22Rv1 (cell line): ENCODE data around the gene CAMTA1.

Experiments
- H3K27ac ChIP-seq: fragments of 450-650 bp; 2 replicates; pipeline ENCODE4 v1.5.1; 2017
- CTCF ChIP-seq: fragments of 450-650 bp; IDR thresholded peaks from 2 replicates; pipeline ENCODE4 v1.5.1; 2017; ENCODE audit warnings: mild to moderate bottlenecking
- ZFX ChIP-seq: fragments of 450-650 bp; IDR thresholded peaks from 2 replicates; pipeline ENCODE4 v1.6.1; 2017; ENCODE audit warnings: antibody characterized with exemption, borderline replicate concordance

CAMTA1 gene

GRCh38 chr1:7105269-7105668 lies 320.0 kb downstream of the CAMTA1 start:
- TF ChIP-seq CTCF (no peak), ZFX (no peak)
- H3K27ac ChIP-seq, result no peak overlapping the region

GRCh38 chr1:7106442-7107108 lies 321.3 kb downstream of the CAMTA1 start:
- TF ChIP-seq CTCF (no peak), ZFX (no peak)
- H3K27ac ChIP-seq, result no peak overlapping the region

GRCh38 chr1:7107109-7107830 lies 322.0 kb downstream of the CAMTA1 start:
- no peak overlapping the region for H3K27ac ChIP-seq
- TF ChIP-seq ZFX, result no peak
- TF ChIP-seq CTCF, result no peak

- no peak for TF ChIP-seq ZFX
- no peak for TF ChIP-seq CTCF
- H3K27ac ChIP-seq, result no peak overlapping the region
Measured at GRCh38 chr1:7108251-7108650, 323.0 kb downstream of the CAMTA1 start.

GRCh38 chr1:7109901-7110300 lies 324.6 kb downstream of the CAMTA1 start:
- H3K27ac ChIP-seq, result no peak overlapping the region
- TF ChIP-seq ZFX (no peak), CTCF (no peak)

- no peak for TF ChIP-seq CTCF
- no peak for TF ChIP-seq ZFX
- no peak overlapping the region for H3K27ac ChIP-seq
Measured at GRCh38 chr1:7110321-7110720, 325.1 kb downstream of the CAMTA1 start.

GRCh38 chr1:7111853-7112252 lies 326.6 kb downstream of the CAMTA1 start:
- TF ChIP-seq CTCF (no peak), ZFX (no peak)
- no peak overlapping the region for H3K27ac ChIP-seq
